ENCODE results near the gene FALEC. TPM values are rescaled to one million over a fixed set of nuclear protein-coding genes. Genes with fewer than 3 reads are reported as not detected.
A peak's percentile ranks its signal among the peaks of the same experiment; 100 is the strongest.

FALEC gene
- total RNA-seq (under 1 TPM in 2 of 9 donors, not detected in 7; 0.50 to 0.61 TPM), polyA plus RNA-seq (under 1 TPM in 1 of 3 donors, not detected in 2; 0.40 TPM)
- long read RNA-seq, donor 1: 0 reads
- long read RNA-seq, donor 2: 0 reads
- long read RNA-seq, donor 3: 0 reads
- long read RNA-seq, donor 4: 0 reads
- long read RNA-seq, donor 5, partial matches to known transcripts: 0 of 2 reads
- long read RNA-seq, donor 5, other reads (novel, unspliced or antisense): 2 of 2 reads
- long read RNA-seq, donor 6, partial matches to known transcripts: 0 of 1 reads
- long read RNA-seq, donor 6, other reads (novel, unspliced or antisense): 1 of 1 reads
- long read RNA-seq, donor 7, partial matches to known transcripts: 0 of 1 reads
- long read RNA-seq, donor 7, other reads (novel, unspliced or antisense): 0 of 1 reads
- long read RNA-seq, donor 8: 0 reads
- long read RNA-seq, donor 9: 0 reads
- long read RNA-seq, donor 10: 0 reads

GRCh38 chr1:150515328-150516049 lies at the start of gene FALEC:
FALEC (plus strand) TSS chr1:150515752.
- Histone ChIP-seq H3K4me3 (peak within 1 kb of the TSS in 3 of 4 donors; percentile 20 to 69 (median 45)), H3K9me3 (replicated peaks in 1 of 3) (no peaks in the 10 kb centered on the region), H3K27me3 (no peaks in the 10 kb centered on the region), H3K4me1 (replicated peaks in 1 of 2) (peaks cover 13 to 16% of the 10 kb centered on the region in 2 donors), H3K27ac (peak within 1 kb of the TSS; percentile 29 to 88 (median 80)), H3K36me3 (replicated peaks in 1 of 2) (peaks cover 0 to 6% of the 10 kb centered on the region in 2 donors)
- TF ChIP-seq CTCF (IDR thresholded peaks at IDR 0.05) (peak in 3 of 6 experiments; percentile 10 to 35 (median 16)), POLR2A (IDR thresholded peaks at IDR 0.05) (peak; percentile 24 to 83)
- peak; percentile 97 to 98 (median 98) for DNase-seq
- 0 to 1% (median 0%) methylated on average over 28 to 54 of the region's 54 CpGs for WGBS, 4 donors
- intact Hi-C loops (cut with DNase I): no loop called here

DNA sequence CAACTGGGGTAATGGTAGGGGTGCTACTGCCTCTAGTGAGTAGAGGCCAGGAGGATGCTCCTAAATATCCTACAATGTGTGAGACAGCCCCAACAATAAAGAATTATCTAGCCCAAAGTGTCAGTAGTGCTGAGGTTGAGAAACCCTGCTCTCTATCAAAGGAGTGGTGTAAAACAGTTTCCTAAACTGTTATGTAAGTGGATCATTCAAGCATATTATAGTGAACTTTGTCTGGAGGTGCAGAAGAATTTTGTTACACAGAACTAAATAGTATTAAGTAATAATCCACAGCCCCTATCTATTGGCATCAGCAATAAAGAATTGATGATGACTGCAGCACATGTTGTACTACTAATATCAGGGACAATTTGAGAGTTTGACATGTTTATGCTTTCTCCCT lies 48.6 kb upstream of the FALEC start:
- Histone ChIP-seq H3K36me3 (replicated peaks in 1 of 2) (peaks cover 0 to 41% of the 10 kb centered on the region in 2 donors), H3K27me3 (no peaks in the 10 kb centered on the region), H3K9me3 (replicated peaks in 1 of 3) (no peaks in the 10 kb centered on the region), H3K4me3 (no peak overlapping the region), H3K27ac (no peak overlapping the region), H3K4me1 (replicated peaks in 1 of 2) (peaks cover 5 to 10% of the 10 kb centered on the region in 2 donors)
- DNase-seq: no peak
- TF ChIP-seq POLR2A (IDR thresholded peaks at IDR 0.05) (no peak), CTCF (IDR thresholded peaks at IDR 0.05) (no peak)
- intact Hi-C loops (cut with DNase I): loop anchor here in 1 of 2 donors (5.0 kb wide), 1 partner anchor 65 kb away; no protein-coding TSS in a partner anchor

GRCh38 chr1:150469291-150469690 lies 46.3 kb upstream of the FALEC start:
- Histone ChIP-seq H3K36me3 (replicated peaks in 1 of 2) (peaks cover 0 to 50% of the 10 kb centered on the region in 2 donors), H3K27me3 (no peaks in the 10 kb centered on the region), H3K4me1 (replicated peaks in 1 of 2) (peaks cover 20% of the 10 kb centered on the region in 2 donors), H3K4me3 (no peak overlapping the region), H3K9me3 (replicated peaks in 1 of 3) (no peaks in the 10 kb centered on the region), H3K27ac (no peak overlapping the region)
- peak in 1 of 7 donors; percentile 53 for DNase-seq
- WGBS, 4 donors: 65 to 92% (median 90%) methylated on average over 1 of the region's 1 CpG
- TF ChIP-seq CTCF (IDR thresholded peaks at IDR 0.05): no peak
- no peak for TF ChIP-seq POLR2A (IDR thresholded peaks at IDR 0.05)
- intact Hi-C loops (cut with DNase I): loop anchor here in 1 of 2 donors (5.0 kb wide), 1 partner anchor 63 kb away; no protein-coding TSS in a partner anchor

- intact Hi-C loops (cut with DNase I): no loop called here
- TF ChIP-seq CTCF (IDR thresholded peaks at IDR 0.05) (no peak), POLR2A (IDR thresholded peaks at IDR 0.05) (no peak)
- peaks cover 26 to 28% of the 10 kb centered on the region in 2 donors for H3K4me1 ChIP-seq (replicated peaks in 1 of 2)
- H3K36me3 ChIP-seq (replicated peaks in 1 of 2): peaks cover 0 to 33% of the 10 kb centered on the region in 2 donors
- no peaks in the 10 kb centered on the region for H3K9me3 ChIP-seq (replicated peaks in 1 of 3)
- peak in 2 of 7 donors; percentile 21 to 49 for DNase-seq
- H3K4me3 ChIP-seq: no peak overlapping the region
- peak overlapping the region in 4 of 5 donors; percentile 24 to 51 (median 31) for H3K27ac ChIP-seq
- 84 to 95% (median 91%) methylated on average over 4 to 10 of the region's 10 CpGs for WGBS, 4 donors
- H3K27me3 ChIP-seq: no peaks in the 10 kb centered on the region
These were observed 42.9 kb upstream of the FALEC start for GRCh38 chr1:150472601-150473200.

All from adrenal gland (tissue), 19 donors.